SH-SY5Y (cell line): Measurements from ENCODE around the gene CFB.

Experiments
- GATA2 ChIP-seq: IDR thresholded peaks from 2 replicates; pipeline ENCODE4 v1.6.1; 2011; ENCODE audit warnings: mild to moderate bottlenecking, low read depth, low read length
- GATA3 ChIP-seq: IDR thresholded peaks from 2 replicates; pipeline ENCODE4 v1.6.1; 2011; ENCODE audit warnings: low read depth, mild to moderate bottlenecking, low read length, moderate library complexity

DNA sequence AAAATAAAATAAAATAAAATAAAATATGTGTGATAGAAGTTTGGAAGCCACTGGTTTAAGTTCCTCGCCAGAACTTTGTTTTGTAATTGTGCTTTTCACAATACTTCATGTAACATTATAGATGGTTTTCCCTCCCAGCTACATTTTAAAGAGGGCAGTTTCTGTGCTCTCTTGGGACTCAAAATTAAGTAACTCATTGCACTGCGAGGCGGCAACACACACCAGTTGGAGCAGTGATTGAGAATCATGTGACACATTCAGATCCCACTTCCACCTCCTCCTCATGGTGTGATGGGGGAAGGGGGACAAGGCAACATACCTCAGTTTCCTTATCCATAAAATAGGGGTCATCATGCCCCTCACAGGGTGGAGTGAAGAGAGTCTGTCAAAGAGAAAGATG is 10.9 kb upstream of the CFB start:
- TF ChIP-seq GATA2 (no peak), GATA3 (no peak)
